ENCODE results near the gene PTPRC.

The PTPRC gene

GRCh38 chr1:198627436-198628066 is 11.3 kb upstream of the PTPRC start:
- TF ChIP-seq WT1 (tag by site-specific recombination; IDR thresholded peaks at IDR 0.05) (no peak), ZNF24 (tag by site-specific recombination; IDR thresholded peaks at IDR 0.05) (no peak), ZNF513 (tag by site-specific recombination; IDR thresholded peaks at IDR 0.05) (no peak), ZNF488 (tag by site-specific recombination; IDR thresholded peaks at IDR 0.05) (no peak), ZNF624 (tag by site-specific recombination; IDR thresholded peaks at IDR 0.05) (no peak)
- ChIA-PET CTCF (no interaction called here), POLR2A (no interaction called here)
- Histone ChIP-seq H3K4me3 (ENCODE audit: low read depth, low read length) (no peak overlapping the region), H3K9me3 (ENCODE audit: control insufficient read depth, insufficient read depth, low read depth, low read length) (no peaks in the 10 kb centered on the region), H3K36me3 (ENCODE audit: control insufficient read depth in 2 of 2, insufficient read depth in 1 of 2, low read length in 2 of 2) (no peaks in the 10 kb centered on the region), H3K4me1 (ENCODE audit: control insufficient read depth, insufficient read depth, low read length) (no peaks in the 10 kb centered on the region), H3K27ac (ENCODE audit: extremely low read depth, low read depth, low read length) (no peak overlapping the region)

GRCh38 chr1:198628067-198628455 is 10.8 kb upstream of the PTPRC start:
- CTCF ChIA-PET: no interaction called here
- H3K36me3 ChIP-seq (ENCODE audit: control insufficient read depth in 2 of 2, insufficient read depth in 1 of 2, low read length in 2 of 2): no peaks in the 10 kb centered on the region
- POLR2A ChIA-PET: no interaction called here
- no peaks in the 10 kb centered on the region for H3K9me3 ChIP-seq (ENCODE audit: control insufficient read depth, insufficient read depth, low read depth, low read length)
- no peak overlapping the region for H3K27ac ChIP-seq (ENCODE audit: extremely low read depth, low read depth, low read length)
- TF ChIP-seq ZNF157 (tag by site-specific recombination; IDR thresholded peaks at IDR 0.05) (no peak), ZNF548 (tag by site-specific recombination; IDR thresholded peaks at IDR 0.05) (no peak), ZNF184 (tag by site-specific recombination; IDR thresholded peaks at IDR 0.05) (no peak), ZNF645 (tag by site-specific recombination; IDR thresholded peaks at IDR 0.05) (no peak), MZF1 (tag by site-specific recombination; IDR thresholded peaks at IDR 0.05; ENCODE audit: borderline replicate concordance) (no peak), SCRT2 (tag by site-specific recombination; IDR thresholded peaks at IDR 0.05) (no peak), ZXDB (tag by site-specific recombination; IDR thresholded peaks at IDR 0.05) (no peak), ZNF596 (tag by site-specific recombination; IDR thresholded peaks at IDR 0.05) (no peak), ELK4 (IDR thresholded peaks at IDR 0.05; ENCODE audit: borderline replicate concordance, low read depth, low read length) (no peak), ZNF561 (tag by site-specific recombination; IDR thresholded peaks at IDR 0.05; ENCODE audit: borderline replicate concordance) (no peak), ZNF202 (tag by site-specific recombination; IDR thresholded peaks at IDR 0.05; ENCODE audit: borderline replicate concordance) (no peak), ZBTB7A (tag by site-specific recombination; IDR thresholded peaks at IDR 0.05; ENCODE audit: low read depth) (no peak), ZNF26 (tag by site-specific recombination; IDR thresholded peaks at IDR 0.05) (no peak), ZNF555 (tag by site-specific recombination; conservative IDR thresholded peaks at IDR 0.05) (no peak), ZNF514 (tag by site-specific recombination; IDR thresholded peaks at IDR 0.05) (no peak), ZNF280C (tag by site-specific recombination; IDR thresholded peaks at IDR 0.05) (no peak), CTCF (tag by site-specific recombination; IDR thresholded peaks at IDR 0.05) (no peak), ZSCAN18 (tag by site-specific recombination; IDR thresholded peaks at IDR 0.05) (no peak)
- no peaks in the 10 kb centered on the region for H3K4me1 ChIP-seq (ENCODE audit: control insufficient read depth, insufficient read depth, low read length)
- no peak overlapping the region for H3K4me3 ChIP-seq (ENCODE audit: low read depth, low read length)
